ENCODE data around the gene KLHL18. TPM values are rescaled to one million over a fixed set of nuclear protein-coding genes. Genes with fewer than 3 reads are reported as not detected.
A peak's percentile ranks its signal among the peaks of the same experiment; 100 is the strongest.

Gene KLHL18
- total RNA-seq, 2 donors from 2014 or later: 22.3 to 31.6 TPM

GRCh38 chr3:47319956-47320355, 37.2 kb downstream of the KLHL18 start:
- H3K4me3 ChIP-seq: no peak overlapping the region
- intact Hi-C loops (cut with DNase I): loop anchor here (10.0 kb wide), 3 partner anchors 155 to 615 kb away; partner anchors contain the start of genes SETD2 and TMIE
- no peak overlapping the region for H3K9ac ChIP-seq (ENCODE audit: low read depth in 2 of 2, low read length in 2 of 2)
- H3K9me3 ChIP-seq: no peaks in the 10 kb centered on the region
- DNase-seq: no peak
- no peaks in the 10 kb centered on the region for H3K36me3 ChIP-seq
- no peaks in the 10 kb centered on the region for H3K27me3 ChIP-seq
- no peak overlapping the region for H3K27ac ChIP-seq
- H3K4me1 ChIP-seq: no peaks in the 10 kb centered on the region
- TF ChIP-seq CTCF (IDR thresholded peaks at IDR 0.05): no peak

GRCh38 chr3:47323431-47324277, 40.9 kb downstream of the KLHL18 start:
- intact Hi-C loops (cut with DNase I): loop anchor here (10.0 kb wide), 3 partner anchors 159 to 619 kb away; partner anchors contain the start of genes SETD2 and TMIE
- Histone ChIP-seq H3K9ac (ENCODE audit: low read depth in 2 of 2, low read length in 2 of 2) (no peak overlapping the region), H3K4me3 (no peak overlapping the region), H3K27ac (no peak overlapping the region), H3K4me1 (no peaks in the 10 kb centered on the region), H3K9me3 (no peaks in the 10 kb centered on the region), H3K36me3 (peaks cover 6% of the 10 kb centered on the region), H3K27me3 (no peaks in the 10 kb centered on the region)
- TF ChIP-seq CTCF (IDR thresholded peaks at IDR 0.05): no peak
- DNase-seq: no peak

- peaks cover 6% of the 10 kb centered on the region for H3K36me3 ChIP-seq
- H3K27ac ChIP-seq: no peak overlapping the region
- intact Hi-C loops (cut with DNase I): loop anchor here (10.0 kb wide), 3 partner anchors 160 to 620 kb away; partner anchors contain the start of genes SETD2 and TMIE
These were observed 41.6 kb downstream of the KLHL18 start for GRCh38 chr3:47324278-47324865.

GRCh38 chr3:47333907-47334306, 51.2 kb downstream of the KLHL18 start:
- H3K36me3 ChIP-seq: peaks cover 6% of the 10 kb centered on the region
- intact Hi-C loops (cut with DNase I): no loop called here
- no peak for DNase-seq

More at GRCh38 chr3:47324278-47324865, 41.6 kb downstream of the KLHL18 start:
- no peak overlapping the region for H3K9ac ChIP-seq (ENCODE audit: low read depth in 2 of 2, low read length in 2 of 2)
- no peaks in the 10 kb centered on the region for H3K4me1 ChIP-seq
- H3K27me3 ChIP-seq: no peaks in the 10 kb centered on the region
- peak; percentile 67 for DNase-seq
- no peaks in the 10 kb centered on the region for H3K9me3 ChIP-seq
- H3K4me3 ChIP-seq: no peak overlapping the region
- TF ChIP-seq CTCF (IDR thresholded peaks at IDR 0.05): peak; percentile 78

More at GRCh38 chr3:47333907-47334306, 51.2 kb downstream of the KLHL18 start:
- H3K9me3 ChIP-seq: no peaks in the 10 kb centered on the region
- H3K4me1 ChIP-seq: no peaks in the 10 kb centered on the region
- H3K27me3 ChIP-seq: no peaks in the 10 kb centered on the region
- no peak overlapping the region for H3K9ac ChIP-seq (ENCODE audit: low read depth in 2 of 2, low read length in 2 of 2)
- TF ChIP-seq CTCF (IDR thresholded peaks at IDR 0.05): no peak
- no peak overlapping the region for H3K4me3 ChIP-seq
- H3K27ac ChIP-seq: no peak overlapping the region
